T-helper 22 cell (primary cell): ENCODE measurements around the gene COLEC11.

Source experiments
- DNase-seq: peaks from one replicate; pipeline ENCODE4 v3.0.0-alpha.2; 2020; ENCODE audit warnings: low read depth

COLEC11 gene

GRCh38 chr2:3585261-3586109 lies 9.4 kb upstream of the COLEC11 start:
- DNase-seq = no peak

- no peak for DNase-seq
Observed at GRCh38 chr2:3586220-3586619, 8.7 kb upstream of the COLEC11 start.

GRCh38 chr2:3587021-3587420 lies 7.9 kb upstream of the COLEC11 start:
- no peak for DNase-seq

- DNase-seq = no peak
Observed at GRCh38 chr2:3587432-3587831, 7.5 kb upstream of the COLEC11 start.

- DNase-seq = no peak
Observed at GRCh38 chr2:3588084-3588483, 6.8 kb upstream of the COLEC11 start.

- no peak for DNase-seq
Observed at GRCh38 chr2:3589086-3589485, 5.8 kb upstream of the COLEC11 start.

GRCh38 chr2:3595404-3595803 lies 492 bp downstream of the COLEC11 start:
- DNase-seq = no peak

- no peak for DNase-seq
Observed at GRCh38 chr2:3595985-3596384, 1.1 kb downstream of the COLEC11 start.

- no peak for DNase-seq
Observed at GRCh38 chr2:3596901-3597417, 2.0 kb downstream of the COLEC11 start.

GRCh38 chr2:3597567-3597966 lies 2.7 kb downstream of the COLEC11 start:
- no peak for DNase-seq

GRCh38 chr2:3598197-3598910 lies 3.4 kb downstream of the COLEC11 start:
- DNase-seq = no peak

- DNase-seq = no peak
Observed at GRCh38 chr2:3598912-3599854, 4.3 kb downstream of the COLEC11 start.

- DNase-seq = no peak
Observed at GRCh38 chr2:3600256-3600855, 5.4 kb downstream of the COLEC11 start.

GRCh38 chr2:3601561-3602271 lies 6.8 kb downstream of the COLEC11 start:
- DNase-seq = no peak

- DNase-seq = no peak
Observed at GRCh38 chr2:3602553-3603339, 7.8 kb downstream of the COLEC11 start.

GRCh38 chr2:3603536-3604206 lies 8.8 kb downstream of the COLEC11 start:
- no peak for DNase-seq

- DNase-seq = no peak
Observed at GRCh38 chr2:3604207-3604877, 9.4 kb downstream of the COLEC11 start.

GRCh38 chr2:3604991-3605961 lies 10.4 kb downstream of the COLEC11 start:
- DNase-seq = peak; percentile 18
